ENCODE data around the gene UGCG. TPM values are rescaled to one million over a fixed set of nuclear protein-coding genes. Genes with fewer than 3 reads are reported as not detected.
"Not testable (repeated sequence)": the region's sequence is repeated elsewhere in the genome, so short reads cannot be mapped to it uniquely, and the experiment has no call there.

Gene UGCG
- total RNA-seq, 1 experiment from 2014 or later = 23.1 TPM

- no peak for TF ChIP-seq CTCF (conservative IDR thresholded peaks at IDR 0.05; ENCODE audit: low read depth, low read length)
- POLR2A ChIA-PET (ENCODE audit: low non-redundant PET) = no interaction called here
- intact Hi-C loops (cut with micrococcal nuclease; ENCODE audit: unreplicated experiment) = no loop called here
- DNase-seq (ENCODE audit: low spot score) = no peak
- Histone ChIP-seq H3K27ac (ENCODE audit: low read depth, low read length, poor library complexity, severe bottlenecking) (no peak overlapping the region), H3K27me3 (replicated peaks; ENCODE audit: insufficient read depth, low read depth, low read length, poor library complexity) (no peaks in the 10 kb centered on the region), H3K9me3 (ENCODE audit: low read depth, low read length, poor library complexity, severe bottlenecking) (no peaks in the 10 kb centered on the region), H3K4me3 (ENCODE audit: low read depth, low read length, poor library complexity, severe bottlenecking) (no peak overlapping the region), H3K4me1 (ENCODE audit: insufficient read depth, low read length, poor library complexity, severe bottlenecking) (peaks cover 20% of the 10 kb centered on the region), H3K36me3 (ENCODE audit: insufficient read depth, low read length, poor library complexity, severe bottlenecking) (no peaks in the 10 kb centered on the region)
- CTCF ChIA-PET = no interaction called here
- no TSS peak for BruUV-seq (replicated peaks)
Observed at GRCh38 chr9:111900151-111900857, 3.7 kb downstream of the UGCG start.

DNA sequence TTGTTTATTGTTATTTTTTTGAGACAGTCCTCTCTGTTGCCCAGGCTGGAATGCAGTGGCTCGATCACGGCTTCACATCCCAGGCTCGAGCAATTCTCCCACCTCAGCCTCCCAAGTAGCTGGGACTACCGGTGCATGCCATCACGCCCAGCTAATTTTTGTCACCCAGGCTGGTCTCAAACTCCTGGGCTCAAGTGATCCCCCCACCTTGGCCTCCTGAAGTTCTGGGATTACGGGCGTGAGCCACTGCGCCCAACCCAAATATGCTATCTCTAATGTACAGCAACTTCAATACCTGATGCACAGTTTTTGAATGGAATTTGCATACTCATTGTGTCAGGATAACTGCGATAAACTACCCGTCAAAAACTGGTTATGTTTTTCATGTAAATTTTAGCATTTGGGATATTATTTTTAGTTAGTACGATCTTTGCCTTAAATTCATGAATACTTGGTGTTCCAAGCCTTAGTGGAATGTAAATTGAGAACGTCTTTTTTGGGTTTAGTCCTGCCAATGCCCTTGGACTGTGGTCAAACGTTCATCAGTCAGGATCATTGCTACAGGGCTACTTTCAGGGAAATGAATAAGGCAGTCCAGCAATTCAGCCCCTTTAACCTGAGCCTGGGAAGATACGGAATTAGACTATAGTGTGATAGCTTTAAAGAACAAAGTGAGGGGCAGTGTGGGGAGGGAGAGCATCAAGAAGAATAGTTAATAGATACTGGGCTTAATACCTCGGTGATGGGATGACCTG lies 4.4 kb downstream of the UGCG start:
- no peak for DNase-seq (ENCODE audit: low spot score)
- POLR2A ChIA-PET (ENCODE audit: low non-redundant PET) = no interaction called here
- CTCF ChIA-PET = no interaction called here
- BruUV-seq (replicated peaks) = no TSS peak
- Histone ChIP-seq H3K36me3 (ENCODE audit: insufficient read depth, low read length, poor library complexity, severe bottlenecking) (no peaks in the 10 kb centered on the region), H3K9me3 (ENCODE audit: low read depth, low read length, poor library complexity, severe bottlenecking) (no peaks in the 10 kb centered on the region), H3K27ac (ENCODE audit: low read depth, low read length, poor library complexity, severe bottlenecking) (no peak overlapping the region), H3K27me3 (replicated peaks; ENCODE audit: insufficient read depth, low read depth, low read length, poor library complexity) (no peaks in the 10 kb centered on the region), H3K4me3 (ENCODE audit: low read depth, low read length, poor library complexity, severe bottlenecking) (no peak overlapping the region), H3K4me1 (ENCODE audit: insufficient read depth, low read length, poor library complexity, severe bottlenecking) (peaks cover 20% of the 10 kb centered on the region)
- no peak for TF ChIP-seq EZH2 (IDR thresholded peaks at IDR 0.05; ENCODE audit: borderline replicate concordance, low read depth, low read length, poor library complexity, severe bottlenecking)
- TF ChIP-seq CTCF (conservative IDR thresholded peaks at IDR 0.05; ENCODE audit: low read depth, low read length) = no peak
- intact Hi-C loops (cut with micrococcal nuclease; ENCODE audit: unreplicated experiment) = no loop called here

DNA sequence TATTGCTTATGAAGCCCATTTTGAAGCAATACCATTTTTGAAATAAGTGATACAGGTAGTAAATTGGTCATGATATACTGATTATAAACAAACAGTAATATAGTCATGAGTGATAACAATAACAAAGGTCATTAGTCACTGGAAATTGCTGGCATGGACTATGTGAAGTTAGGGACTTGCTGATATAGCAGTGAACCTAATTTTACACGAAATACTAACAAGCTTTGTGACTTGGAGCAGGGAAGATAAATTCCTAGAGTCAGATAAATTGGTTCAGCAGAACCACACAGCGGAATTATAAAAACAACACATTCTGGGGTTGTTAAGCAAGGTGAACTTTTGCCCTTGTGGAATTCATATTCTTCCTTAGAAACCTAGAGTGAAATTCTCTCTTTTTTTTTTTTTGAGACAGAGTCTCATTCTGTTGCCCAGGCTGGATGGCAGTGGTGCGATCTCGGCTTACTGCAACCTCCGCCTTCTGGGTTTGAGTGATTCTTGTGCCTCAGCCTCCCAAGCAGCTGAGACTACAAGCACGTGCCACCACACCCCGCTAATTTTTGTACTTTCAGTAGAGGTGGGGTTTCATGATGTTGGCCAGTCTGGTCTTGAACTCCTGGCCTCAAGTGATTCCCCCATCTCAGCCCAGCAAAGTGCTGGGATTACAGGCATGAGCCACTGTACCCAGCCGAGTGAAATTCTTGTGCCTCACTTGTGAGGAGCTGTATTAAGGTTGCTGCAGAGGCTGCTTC lies 6.0 kb downstream of the UGCG start:
- Histone ChIP-seq H3K9me3 (ENCODE audit: low read depth, low read length, poor library complexity, severe bottlenecking) (no peaks in the 10 kb centered on the region), H3K27me3 (replicated peaks; ENCODE audit: insufficient read depth, low read depth, low read length, poor library complexity) (no peaks in the 10 kb centered on the region), H3K27ac (ENCODE audit: low read depth, low read length, poor library complexity, severe bottlenecking) (no peak overlapping the region), H3K4me3 (ENCODE audit: low read depth, low read length, poor library complexity, severe bottlenecking) (no peak overlapping the region), H3K36me3 (ENCODE audit: insufficient read depth, low read length, poor library complexity, severe bottlenecking) (no peaks in the 10 kb centered on the region), H3K4me1 (ENCODE audit: insufficient read depth, low read length, poor library complexity, severe bottlenecking) (peaks cover 20% of the 10 kb centered on the region)
- DNase-seq (ENCODE audit: low spot score) = no peak
- CTCF ChIA-PET = no interaction called here
- no TSS peak for BruUV-seq (replicated peaks)
- intact Hi-C loops (cut with micrococcal nuclease; ENCODE audit: unreplicated experiment) = no loop called here
- POLR2A ChIA-PET (ENCODE audit: low non-redundant PET) = no interaction called here
- TF ChIP-seq EZH2 (IDR thresholded peaks at IDR 0.05; ENCODE audit: borderline replicate concordance, low read depth, low read length, poor library complexity, severe bottlenecking) = no peak
- TF ChIP-seq CTCF (conservative IDR thresholded peaks at IDR 0.05; ENCODE audit: low read depth, low read length) = no peak

- H3K9me3 ChIP-seq (ENCODE audit: low read depth, low read length, poor library complexity, severe bottlenecking); BruUV-seq (replicated peaks); DNase-seq (ENCODE audit: low spot score); POLR2A ChIA-PET (ENCODE audit: low non-redundant PET); intact Hi-C loops (cut with micrococcal nuclease; ENCODE audit: unreplicated experiment); H3K27me3 ChIP-seq (replicated peaks; ENCODE audit: insufficient read depth, low read depth, low read length, poor library complexity); H3K36me3 ChIP-seq (ENCODE audit: insufficient read depth, low read length, poor library complexity, severe bottlenecking); H3K27ac ChIP-seq (ENCODE audit: low read depth, low read length, poor library complexity, severe bottlenecking); CTCF ChIA-PET; H3K4me3 ChIP-seq (ENCODE audit: low read depth, low read length, poor library complexity, severe bottlenecking): not testable (repeated sequence)
- peaks cover 14% of the 10 kb centered on the region for H3K4me1 ChIP-seq (ENCODE audit: insufficient read depth, low read length, poor library complexity, severe bottlenecking)
Observed at GRCh38 chr9:111903535-111903934, 6.9 kb downstream of the UGCG start.

Data from A673 (cell line).